ENCODE results near the gene IRF2BP2.
A peak's percentile ranks its signal among the peaks of the same experiment; 100 is the strongest.
"Not testable (repeated sequence)": the region's sequence is repeated elsewhere in the genome, so short reads cannot be mapped to it uniquely, and the experiment has no call there.

Gene IRF2BP2

GRCh38 chr1:234600418-234601281 is 9.3 kb downstream of the IRF2BP2 start:
- no peak for DNase-seq

- peak; percentile 69 for DNase-seq
Observed at GRCh38 chr1:234599617-234600417, 10.2 kb downstream of the IRF2BP2 start.

- DNase-seq: no peak
Observed at GRCh38 chr1:234598974-234599616, 10.9 kb downstream of the IRF2BP2 start.

GRCh38 chr1:234597894-234598293 is 12.1 kb downstream of the IRF2BP2 start:
- no peak for DNase-seq

- DNase-seq: no peak
Observed at GRCh38 chr1:234595899-234596298, 14.1 kb downstream of the IRF2BP2 start.

GRCh38 chr1:234594575-234594974 is 15.4 kb downstream of the IRF2BP2 start:
- not testable (repeated sequence) for DNase-seq

- DNase-seq: no peak
Observed at GRCh38 chr1:234593771-234594504, 16.0 kb downstream of the IRF2BP2 start.

- DNase-seq: no peak
Observed at GRCh38 chr1:234593109-234593508, 16.9 kb downstream of the IRF2BP2 start.

GRCh38 chr1:234592240-234592639 is 17.7 kb downstream of the IRF2BP2 start:
- DNase-seq: no peak

- DNase-seq: no peak
Observed at GRCh38 chr1:234591131-234591530, 18.8 kb downstream of the IRF2BP2 start.

GRCh38 chr1:234589854-234590620 is 19.9 kb downstream of the IRF2BP2 start:
- DNase-seq: no peak

GRCh38 chr1:234589064-234589800 is 20.7 kb downstream of the IRF2BP2 start:
- DNase-seq: no peak

- DNase-seq: no peak
Observed at GRCh38 chr1:234588386-234588785, 21.6 kb downstream of the IRF2BP2 start.

GRCh38 chr1:234586892-234587485 is 23.0 kb downstream of the IRF2BP2 start:
- DNase-seq: no peak

GRCh38 chr1:234586304-234586703 is 23.7 kb downstream of the IRF2BP2 start:
- no peak for DNase-seq

- DNase-seq: no peak
Observed at GRCh38 chr1:234585330-234586055, 24.5 kb downstream of the IRF2BP2 start.

- no peak for DNase-seq
Observed at GRCh38 chr1:234584926-234585325, 25.1 kb downstream of the IRF2BP2 start.

- DNase-seq: no peak
Observed at GRCh38 chr1:234584420-234584805, 25.6 kb downstream of the IRF2BP2 start.

- DNase-seq: no peak
Observed at GRCh38 chr1:234583755-234584419, 26.1 kb downstream of the IRF2BP2 start.

Data from activated CD4-positive, CD25-positive, alpha-beta regulatory T cell treated with anti-CD3 and anti-CD28 coated beads, Interleukin-2, amount 50 U/mL, for 72 hours (primary cell).